HG02938 (cell line): ENCODE measurements around the gene E2F4.

Experiments
- ATAC-seq: cut with Tn5 transposase; IDR thresholded peaks from one replicate; pipeline ENCODE4 v1.9.1; 2021; ENCODE audit warnings: mild to moderate bottlenecking, moderate library complexity; ENCODE audit not compliant: unreplicated experiment

Gene E2F4

DNA sequence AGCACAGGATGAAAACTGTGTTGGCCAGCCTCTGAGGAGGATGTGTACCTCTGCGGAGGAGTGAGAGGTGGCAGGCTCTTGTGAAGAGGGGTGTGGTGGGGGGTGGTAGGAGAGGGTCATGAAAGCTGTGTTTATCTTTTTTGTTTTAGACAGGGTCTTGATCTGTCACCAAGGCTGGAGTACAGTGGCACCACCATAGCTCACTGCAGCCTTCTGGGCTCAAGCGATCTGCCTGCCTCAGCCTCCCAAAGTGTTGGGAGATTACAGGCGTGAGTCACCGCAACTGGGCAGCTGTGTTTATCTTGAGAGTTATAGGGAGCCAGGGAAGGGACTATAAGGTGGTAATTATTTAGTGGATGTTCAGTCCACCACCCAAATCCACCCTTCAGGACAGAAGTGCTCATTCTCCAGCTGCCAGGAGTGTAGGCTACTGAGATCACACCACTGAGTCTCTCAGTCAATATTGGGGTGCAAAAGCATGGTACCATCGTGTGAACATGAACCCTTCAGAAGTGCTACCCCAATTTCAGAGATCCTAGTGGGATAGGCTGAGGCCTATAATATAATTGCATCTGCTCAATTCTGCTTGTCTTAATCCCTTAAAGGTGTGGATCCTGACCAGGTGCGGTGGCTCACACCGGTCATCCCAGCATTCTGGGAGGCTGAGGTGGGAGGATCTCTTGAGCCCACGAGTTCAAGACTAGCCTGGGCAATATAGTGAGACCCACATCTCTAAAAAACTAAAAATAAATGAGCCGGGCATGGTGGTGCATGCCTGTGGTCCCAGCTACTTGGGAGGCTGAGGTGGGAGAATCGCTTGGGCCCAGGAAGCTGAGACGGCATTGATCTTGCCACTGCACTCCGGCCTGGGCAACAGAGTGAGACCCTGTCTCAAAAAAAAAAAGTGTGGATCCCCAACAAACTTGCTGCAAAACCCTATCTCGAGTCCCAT, 1.2 kb upstream of the E2F4 start:
- ATAC-seq: no peak

DNA sequence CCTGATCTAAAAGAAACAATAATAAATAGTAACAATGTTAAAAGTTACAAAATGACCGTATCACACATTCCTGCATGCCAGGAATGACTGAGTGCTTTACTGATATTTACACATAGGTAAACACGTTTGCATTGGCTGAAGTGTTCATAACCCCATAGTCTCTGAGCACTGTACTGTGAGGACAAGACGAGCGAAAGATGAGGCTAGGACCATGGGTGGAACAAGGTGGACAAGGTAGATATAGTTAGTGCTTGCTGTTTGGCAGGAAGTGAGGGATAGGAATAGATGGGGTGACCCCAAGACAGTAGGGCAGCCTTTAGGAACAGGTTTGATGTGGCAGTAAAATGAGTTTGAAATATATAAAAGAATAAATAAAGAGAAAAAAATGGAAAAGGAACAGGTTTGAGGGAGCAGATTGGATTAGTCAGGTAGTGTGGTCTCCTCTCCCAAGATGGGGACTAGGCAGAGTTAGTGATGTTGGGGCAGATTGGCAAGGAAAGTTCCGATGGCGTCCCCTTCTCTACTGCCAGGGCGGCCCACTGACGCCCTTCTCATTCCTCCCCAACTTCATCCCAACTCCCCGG, 452 bp upstream of the E2F4 start:
- ATAC-seq: no peak

- ATAC-seq: no peak
These were observed 916 bp downstream of the E2F4 start for GRCh38 chr16:67192781-67193361.

DNA sequence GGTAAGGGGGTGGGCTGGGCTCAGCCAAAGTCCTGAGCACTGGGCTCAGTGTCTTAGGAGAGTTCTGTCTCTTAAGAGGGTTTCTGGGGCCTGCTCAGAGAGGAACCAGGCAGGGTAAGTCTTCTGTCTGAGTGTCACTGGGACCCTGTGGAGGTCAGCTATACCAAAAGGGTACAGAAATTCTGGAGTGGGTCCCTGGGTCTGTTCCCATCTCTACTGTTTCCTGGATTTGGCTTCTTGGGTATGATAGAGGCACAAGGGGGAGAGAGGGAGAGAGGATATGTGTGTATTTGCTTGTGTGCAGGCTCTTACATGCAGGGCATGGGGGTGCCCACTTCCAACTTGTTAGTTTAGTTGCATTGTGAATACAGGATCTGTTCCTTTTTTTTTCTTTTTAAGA, 1.6 kb downstream of the E2F4 start:
- ATAC-seq: no peak

- no peak for ATAC-seq
These were observed 2.3 kb downstream of the E2F4 start for GRCh38 chr16:67194260-67194659.

- ATAC-seq: no peak
These were observed 3.7 kb downstream of the E2F4 start for GRCh38 chr16:67195676-67196075.

DNA sequence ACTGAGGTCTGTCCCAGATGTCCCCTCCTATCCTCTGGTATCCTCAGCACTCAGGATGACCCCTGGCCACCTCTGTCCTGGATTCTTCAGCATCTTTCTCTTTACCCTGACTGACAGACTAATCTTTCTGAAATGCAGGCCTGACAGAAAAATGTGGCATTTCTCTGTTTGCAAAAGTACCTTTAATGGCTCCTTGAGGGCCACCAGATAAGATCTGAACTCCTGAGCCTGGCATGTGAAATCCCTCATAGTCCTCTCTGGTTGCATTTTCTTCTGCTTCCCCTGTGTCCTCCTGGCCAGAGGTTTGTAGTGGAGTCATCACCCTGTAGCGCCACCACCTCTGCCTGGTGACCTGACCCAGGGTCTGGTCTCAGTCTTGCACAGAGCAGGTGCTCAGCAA, 4.9 kb downstream of the E2F4 start:
- no peak for ATAC-seq

DNA sequence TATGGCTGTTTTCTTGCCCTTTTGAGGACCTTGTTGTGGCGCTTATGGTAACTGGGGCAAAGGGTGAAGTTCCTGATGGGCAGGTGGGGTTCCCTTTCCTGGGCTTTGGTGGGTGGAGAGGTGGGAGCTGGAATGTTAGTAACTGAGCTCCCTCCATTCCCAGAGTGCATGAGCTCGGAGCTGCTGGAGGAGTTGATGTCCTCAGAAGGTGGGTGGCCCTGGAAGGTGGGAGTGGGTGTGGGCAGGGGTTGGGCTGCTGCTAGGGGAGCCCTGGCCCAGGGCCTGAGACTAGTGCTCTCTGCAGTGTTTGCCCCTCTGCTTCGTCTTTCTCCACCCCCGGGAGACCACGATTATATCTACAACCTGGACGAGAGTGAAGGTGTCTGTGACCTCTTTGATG, 5.7 kb downstream of the E2F4 start:
- no peak for ATAC-seq

GRCh38 chr16:67198238-67198734, 6.3 kb downstream of the E2F4 start:
- no peak for ATAC-seq

- ATAC-seq: no peak
These were observed 7.3 kb downstream of the E2F4 start, which contains the start of gene ELMO3 for GRCh38 chr16:67199011-67199807. TSS of gene ELMO3 (plus strand) at chr16:67199131. CDS start at chr16:67199327, 196 bp downstream.

- ATAC-seq: no peak
These were observed 7.8 kb downstream of the E2F4 start for GRCh38 chr16:67199808-67200198.

- no peak for ATAC-seq
These were observed 8.5 kb downstream of the E2F4 start for GRCh38 chr16:67200491-67200890.

DNA sequence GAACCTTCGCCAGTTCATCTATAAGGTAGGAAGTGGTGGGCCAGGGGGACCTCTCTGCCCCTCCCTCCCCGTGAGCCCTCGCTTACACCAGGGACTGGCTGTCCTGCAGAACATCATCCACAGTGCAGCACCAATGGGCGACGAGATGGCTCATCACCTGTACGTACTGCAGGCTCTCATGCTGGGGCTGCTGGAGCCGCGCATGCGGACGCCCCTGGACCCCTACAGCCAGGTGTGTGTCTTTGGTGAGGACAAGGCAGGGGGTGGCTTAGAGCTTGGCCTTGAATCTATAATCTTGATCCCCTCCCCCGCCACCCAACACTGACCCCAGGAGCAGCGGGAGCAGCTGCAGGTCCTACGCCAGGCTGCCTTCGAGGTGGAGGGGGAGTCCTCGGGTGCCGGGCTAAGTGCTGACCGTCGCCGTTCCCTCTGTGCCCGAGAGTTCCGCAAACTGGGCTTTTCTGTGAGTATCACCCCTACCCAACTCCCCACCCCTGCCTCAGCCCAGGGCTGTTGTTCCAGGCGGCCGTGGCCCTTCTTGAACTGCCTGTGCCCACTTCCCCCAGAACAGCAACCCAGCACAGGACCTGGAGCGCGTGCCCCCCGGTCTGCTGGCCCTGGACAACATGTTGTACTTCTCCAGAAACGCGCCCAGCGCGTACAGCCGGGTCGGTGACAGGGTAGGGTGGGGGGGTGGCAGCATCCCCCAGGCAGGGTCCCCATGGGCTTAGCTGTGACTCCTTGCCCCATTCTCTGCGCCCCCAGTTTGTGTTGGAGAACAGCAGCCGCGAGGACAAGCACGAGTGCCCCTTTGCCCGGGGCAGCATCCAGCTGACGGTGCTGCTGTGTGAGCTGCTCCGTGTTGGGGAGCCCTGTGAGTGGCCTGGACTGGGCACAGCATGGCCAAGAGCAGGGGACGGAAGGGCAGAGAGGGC, 9.7 kb downstream of the E2F4 start:
- ATAC-seq: no peak

GRCh38 chr16:67202426-67202825, 10.5 kb downstream of the E2F4 start:
- ATAC-seq: no peak

- ATAC-seq: no peak
These were observed 11.1 kb downstream of the E2F4 start for GRCh38 chr16:67202956-67203493.

- ATAC-seq: no peak
These were observed 12.1 kb downstream of the E2F4 start for GRCh38 chr16:67204076-67204475.

DNA sequence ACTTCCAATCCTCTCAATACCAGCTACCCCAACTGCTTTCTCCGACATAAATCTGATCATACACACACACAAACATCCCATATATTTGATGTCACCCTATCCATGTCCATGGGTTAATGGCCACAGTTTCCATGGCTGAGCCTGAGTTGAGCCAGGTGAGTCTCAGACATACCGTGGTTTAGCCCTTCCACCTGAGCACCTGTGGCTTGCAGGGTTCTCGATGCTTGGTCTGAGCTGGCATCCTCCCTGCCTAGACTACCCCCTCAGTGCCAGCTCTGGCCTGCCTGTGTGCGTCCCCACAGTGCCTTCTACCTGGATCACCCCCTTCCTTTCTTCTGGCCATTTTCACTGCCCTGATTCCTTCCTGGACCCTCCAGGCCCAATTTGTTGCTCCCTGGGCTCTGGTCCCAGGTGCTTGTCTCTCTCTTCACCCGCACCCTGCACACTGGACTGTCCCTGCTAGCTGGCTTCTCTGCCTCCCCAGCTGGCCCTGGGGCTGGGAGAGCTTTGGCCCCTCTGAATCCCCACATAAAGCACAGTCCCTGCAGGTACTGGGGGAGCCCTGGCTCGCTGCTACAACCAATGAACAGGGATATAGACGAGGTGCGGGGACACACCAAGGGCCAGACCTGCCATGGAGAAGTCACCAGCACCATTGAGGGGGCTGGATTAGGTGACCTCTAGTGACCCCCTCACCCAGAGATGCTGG, 14.3 kb downstream of the E2F4 start:
- ATAC-seq: no peak

- ATAC-seq: no peak
These were observed 14.9 kb downstream of the E2F4 start for GRCh38 chr16:67206838-67207248.
